Smooth muscle cell (in vitro differentiated cells): ENCODE data around the gene SMC4. TPM values are rescaled to one million over a fixed set of nuclear protein-coding genes. Genes with fewer than 3 reads are reported as not detected.
"Not testable (repeated sequence)": the region's sequence is repeated elsewhere in the genome, so short reads cannot be mapped to it uniquely, and the experiment has no call there.

Experiments used
- DNase-seq: peaks from one replicate; lab custom pipeline; 2025; ENCODE audit not compliant: unreplicated experiment; lab: John Stamatoyannopoulos, UW
- H2AFZ ChIP-seq: fragments of 200-600 bp; sonication (generic); 2 replicates; pipeline ENCODE4 v1.6.0; 2016; ENCODE audit warnings: antibody characterized with exemption, low read depth, mild to moderate bottlenecking
- H3F3A ChIP-seq: fragments of 200-600 bp; sonication (generic); 2 replicates; pipeline ENCODE4 v1.6.0; 2017; ENCODE audit warnings: antibody characterized with exemption, low read depth
- H3K27ac ChIP-seq: fragments of 200-600 bp; sonication (generic); 2 replicates; pipeline ENCODE4 v1.5.1; 2016; ENCODE audit warnings: low read depth, mild to moderate bottlenecking
- H3K27me3 ChIP-seq: fragments of 200-600 bp; sonication (generic); 2 replicates; pipeline ENCODE4 v1.6.1; 2016; ENCODE audit warnings: low read depth, mild to moderate bottlenecking
- H3K36me3 ChIP-seq: fragments of 200-600 bp; sonication (generic); 2 replicates; pipeline ENCODE4 v1.5.1; 2016; ENCODE audit warnings: low read depth
- H3K4me1 ChIP-seq: fragments of 200-600 bp; sonication (generic); 2 replicates; pipeline ENCODE4 v1.5.1; 2016; ENCODE audit warnings: low read depth
- H3K4me2 ChIP-seq: fragments of 200-600 bp; sonication (generic); 2 replicates; pipeline ENCODE4 v1.6.0; 2016; ENCODE audit warnings: mild to moderate bottlenecking
- H3K4me3 ChIP-seq: fragments of 200-600 bp; sonication (generic); 2 replicates; pipeline ENCODE4 v1.5.1; 2016; ENCODE audit warnings: mild to moderate bottlenecking
- H3K79me2 ChIP-seq: fragments of 200-600 bp; sonication (generic); 2 replicates; pipeline ENCODE4 v1.6.0; 2016; ENCODE audit warnings: low read depth, mild to moderate bottlenecking
- H3K9ac ChIP-seq: fragments of 200-600 bp; sonication (generic); 2 replicates; pipeline ENCODE4 v1.6.0; 2016; ENCODE audit warnings: low read depth
- H3K9me3 ChIP-seq: fragments of 200-600 bp; sonication (generic); replicated peaks from 2 replicates; pipeline ENCODE4 v1.5.1; 2016; ENCODE audit warnings: low read depth
- H4K20me1 ChIP-seq: fragments of 200-600 bp; sonication (generic); 2 replicates; pipeline ENCODE4 v1.6.0; 2016; ENCODE audit warnings: low read depth
- CTCF ChIP-seq: fragments of 200-600 bp; sonication (generic); IDR thresholded peaks from 2 replicates; pipeline ENCODE4 v1.5.1; 2017; ENCODE audit warnings: borderline replicate concordance, mild to moderate bottlenecking, antibody characterized with exemption; ENCODE audit not compliant: insufficient read depth, poor library complexity, severe bottlenecking
- WGBS: methylation state at CpG from one replicate; pipeline ENCODE4 v1.1.7; 2016; ENCODE audit warnings: low lambda C conversion rate; 5-methylcytosine and 5-hydroxymethylcytosine counted together
- polyA plus RNA-seq: library from polyadenylated mRNA; unstranded; fragments of >200 nt; fragmentation: Nextera tagmentation; extraction: Ambion mirVana; gene quantifications from 2 replicates; pipeline ENCODE4 v1.2.1, GENCODE V29; 2016
- total RNA-seq: library from RNA; depleted of rRNA; stranded (reverse); fragments of >200 nt; gene quantifications from 2 replicates; pipeline ENCODE4 v1.2.3, GENCODE V29; 2014

The SMC4 gene
- total RNA-seq = 71.7 and 122 TPM in 2 replicates
- polyA plus RNA-seq = 55.1 and 64.5 TPM in 2 replicates

- peak within 1 kb of the TSS; percentile 96 for H2AFZ ChIP-seq
- no peak for TF ChIP-seq CTCF
These were observed at the start of gene SMC4, which contains the start of gene IFT80 for GRCh38 chr3:160399125-160400029. Gene SMC4 (plus strand): TSS chr3:160399650. CDS start chr3:160400827, 1,177 bp downstream. Gene IFT80 (minus strand): TSS chr3:160399225. CDS start chr3:160384600, 14,625 bp downstream.

GRCh38 chr3:160355826-160356225 is 43.6 kb upstream of the SMC4 start:
- Histone ChIP-seq H3F3A (no peaks in the 10 kb centered on the region), H3K4me2 (no peak overlapping the region), H2AFZ (no peak overlapping the region), H3K9ac (no peak overlapping the region), H3K4me1 (no peaks in the 10 kb centered on the region), H3K36me3 (no peaks in the 10 kb centered on the region), H3K9me3 (no peaks in the 10 kb centered on the region), H3K4me3 (no peak overlapping the region), H3K27me3 (no peaks in the 10 kb centered on the region), H3K27ac (no peak overlapping the region), H4K20me1 (no peaks in the 10 kb centered on the region), H3K79me2 (no peaks in the 10 kb centered on the region)
- TF ChIP-seq CTCF = no peak
- WGBS = 98% methylated on average over 4 of the region's 4 CpGs
- DNase-seq = no peak

More at GRCh38 chr3:160399125-160400029, at the start of gene SMC4, which contains the start of gene IFT80:
- Histone ChIP-seq H3K27ac (peak within 1 kb of the TSS; percentile 87), H3K79me2 (peaks cover 90% of the 10 kb centered on the region), H3K27me3 (no peaks in the 10 kb centered on the region), H3K4me3 (peak within 1 kb of the TSS; percentile 78), H3K36me3 (no peaks in the 10 kb centered on the region), H3F3A (peaks cover 7% of the 10 kb centered on the region), H4K20me1 (peaks cover 29% of the 10 kb centered on the region), H3K9ac (peak within 1 kb of the TSS; percentile 86), H3K9me3 (no peaks in the 10 kb centered on the region), H3K4me1 (peaks cover 44% of the 10 kb centered on the region), H3K4me2 (peak within 1 kb of the TSS; percentile 87)
- under 1% methylated on average over 49 of the region's 63 CpGs for WGBS
- DNase-seq = peak; percentile 83

- not testable (repeated sequence) for DNase-seq, H4K20me1 ChIP-seq, H2AFZ ChIP-seq, H3K27ac ChIP-seq, H3K4me2 ChIP-seq, H3K79me2 ChIP-seq, H3K36me3 ChIP-seq, H3K27me3 ChIP-seq, H3K4me3 ChIP-seq, H3F3A ChIP-seq, H3K9me3 ChIP-seq, H3K9ac ChIP-seq, H3K4me1 ChIP-seq
- 100% methylated on average over 2 of the region's 2 CpGs for WGBS
These were observed 36.6 kb upstream of the SMC4 start for GRCh38 chr3:160362896-160363295.

- no peak overlapping the region for H3K27ac ChIP-seq
- H3K36me3 ChIP-seq = no peaks in the 10 kb centered on the region
- H3K4me2 ChIP-seq = no peak overlapping the region
- H3F3A ChIP-seq = no peaks in the 10 kb centered on the region
- no peak overlapping the region for H2AFZ ChIP-seq
- 97% methylated on average over 1 of the region's 1 CpG for WGBS
- no peaks in the 10 kb centered on the region for H3K27me3 ChIP-seq
- no peak overlapping the region for H3K4me3 ChIP-seq
- no peak for TF ChIP-seq CTCF
- H4K20me1 ChIP-seq = no peaks in the 10 kb centered on the region
- H3K79me2 ChIP-seq = no peaks in the 10 kb centered on the region
- H3K9ac ChIP-seq = no peak overlapping the region
- H3K4me1 ChIP-seq = no peaks in the 10 kb centered on the region
- no peak for DNase-seq
- no peaks in the 10 kb centered on the region for H3K9me3 ChIP-seq
These were observed 33.5 kb upstream of the SMC4 start for GRCh38 chr3:160365869-160366522.
